Activated T-cell treated with anti-CD3 and anti-CD28 coated beads for 1 hour (primary cell): ENCODE results near the gene TAF5L.
"Not testable (repeated sequence)": the region's sequence is repeated elsewhere in the genome, so short reads cannot be mapped to it uniquely, and the experiment has no call there.

Experiments used
- DNase-seq: peaks from one replicate; pipeline ENCODE4 v3.0.0-alpha.2; 2020; ENCODE audit warnings: low read depth

Gene TAF5L

DNA sequence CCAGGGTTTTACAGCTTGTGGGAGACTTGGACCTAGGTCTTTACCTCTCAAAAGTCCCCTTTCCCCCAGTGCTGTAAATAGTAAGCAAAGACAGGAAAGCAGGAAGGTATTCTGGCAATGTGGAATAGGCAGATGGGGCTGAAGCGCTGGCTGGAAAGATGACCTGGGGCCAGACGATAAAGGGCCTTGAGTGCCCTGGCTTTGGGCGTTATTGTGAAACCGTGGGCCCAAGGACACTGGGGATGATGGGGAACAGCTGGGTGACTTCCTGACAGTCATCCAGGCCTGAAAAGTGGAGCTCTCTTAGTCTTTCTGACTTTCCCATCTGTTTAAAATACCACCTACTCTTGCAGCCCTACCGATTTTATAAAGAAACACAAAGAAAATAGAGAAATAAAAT, 16.5 kb upstream of the TAF5L start:
- no peak for DNase-seq

- no peak for DNase-seq
Measured at GRCh38 chr1:229641306-229641705, 15.4 kb upstream of the TAF5L start.

DNA sequence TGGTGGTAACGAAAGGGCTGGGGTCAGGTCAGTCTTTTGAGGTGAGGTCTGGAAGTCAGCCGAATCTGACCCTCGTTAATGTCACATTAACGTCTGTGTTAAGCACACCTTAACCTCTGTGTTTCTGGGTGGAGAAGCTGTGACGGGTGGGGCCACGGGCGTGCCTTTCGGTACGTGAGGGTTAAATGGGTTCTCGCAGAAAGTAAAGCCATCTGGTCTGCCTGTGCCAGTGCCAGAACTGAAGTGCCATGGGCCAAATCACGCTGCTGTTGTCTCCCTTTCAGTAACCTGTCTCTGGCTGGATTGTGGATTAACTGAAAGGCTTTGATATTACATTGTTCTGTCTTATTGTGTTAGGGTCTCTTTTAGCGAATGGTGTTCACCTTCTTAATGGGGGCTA, 14.5 kb upstream of the TAF5L start:
- DNase-seq: no peak

DNA sequence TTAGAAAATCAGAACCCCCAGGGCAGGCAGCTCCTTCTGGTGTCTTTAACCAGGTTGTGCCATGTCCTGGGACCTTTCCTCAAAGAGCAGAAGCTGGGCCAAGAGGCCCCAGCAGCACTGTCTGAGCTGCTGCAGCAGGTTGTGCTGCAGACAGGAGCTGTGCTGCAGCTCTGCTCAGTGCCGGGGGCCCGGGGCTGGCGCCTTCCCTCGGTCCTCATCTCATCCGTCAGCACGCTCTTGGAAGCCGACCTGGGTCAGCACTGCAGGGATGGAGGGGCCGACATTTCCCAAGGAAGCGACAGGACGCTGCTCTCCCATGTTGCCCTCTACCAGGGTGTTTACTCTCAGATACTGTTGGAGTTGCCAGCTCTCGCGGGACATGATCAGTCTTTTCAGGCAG, 11.8 kb upstream of the TAF5L start:
- no peak for DNase-seq

- DNase-seq: no peak
Measured at GRCh38 chr1:229636042-229636441, 10.1 kb upstream of the TAF5L start.

GRCh38 chr1:229631966-229632365, 6.0 kb upstream of the TAF5L start:
- DNase-seq: no peak

- no peak for DNase-seq
Measured at GRCh38 chr1:229631148-229631547, 5.2 kb upstream of the TAF5L start.

DNA sequence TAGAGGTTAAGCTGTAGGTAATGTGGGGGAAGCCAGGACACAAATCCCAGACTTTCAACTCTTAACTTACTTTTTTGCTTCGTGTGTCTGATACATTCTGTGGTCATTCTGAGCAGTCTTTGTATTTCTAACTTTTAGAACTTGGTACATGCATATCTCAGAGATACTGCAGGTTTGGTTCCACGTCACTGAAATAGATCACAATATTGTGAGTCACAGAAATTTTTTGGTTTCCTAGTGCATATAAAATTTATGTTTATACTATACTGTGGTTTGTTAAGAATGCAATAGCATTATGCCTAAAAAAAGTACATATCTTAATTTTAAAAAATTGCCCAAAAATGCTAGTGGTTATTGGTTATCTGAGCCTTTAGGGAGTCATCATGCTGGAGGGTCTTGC, 3.3 kb upstream of the TAF5L start:
- no peak for DNase-seq

GRCh38 chr1:229627003-229627402, 1.1 kb upstream of the TAF5L start:
- DNase-seq: no peak

DNA sequence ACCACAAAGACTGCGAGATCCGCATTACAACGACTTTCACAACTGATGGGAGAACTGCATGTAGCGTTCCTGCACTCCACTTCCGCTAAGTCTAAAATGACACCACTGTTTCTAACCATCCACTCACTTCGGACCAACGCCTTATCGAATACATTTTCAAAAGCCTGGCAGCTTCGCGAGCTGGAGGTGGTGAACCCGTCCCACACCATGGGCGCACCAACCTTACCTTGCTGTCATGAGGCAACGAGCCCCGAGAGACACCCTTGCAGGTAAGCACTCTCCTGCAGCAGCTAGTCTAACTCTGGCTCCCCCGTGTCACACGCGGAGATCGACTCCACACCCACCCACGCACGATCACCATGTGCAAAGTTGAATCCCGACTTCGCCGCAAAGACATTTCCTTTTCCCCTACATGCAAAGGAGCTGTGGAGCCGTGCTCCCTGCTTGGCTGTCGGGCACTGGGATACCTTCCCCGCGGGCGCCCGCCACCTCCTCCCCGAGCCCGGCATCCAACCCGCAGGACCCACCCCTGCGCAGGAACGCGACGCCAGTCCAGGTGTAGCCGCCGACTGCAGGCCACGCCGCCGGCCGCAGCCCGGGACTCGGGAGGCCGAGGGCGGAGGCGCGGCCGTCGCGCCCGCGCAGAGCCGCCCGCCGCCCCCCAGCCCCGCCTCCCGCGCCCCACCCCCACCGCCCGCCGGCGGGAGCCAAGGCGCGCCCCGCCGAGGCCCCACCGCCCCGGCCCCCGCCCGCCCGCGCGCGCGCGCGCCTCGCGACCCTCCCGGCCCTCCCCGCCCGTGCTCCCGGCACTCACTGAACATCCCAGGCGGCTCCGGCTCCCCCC, 629 bp downstream of the TAF5L start:
- peak; percentile 24 for DNase-seq

GRCh38 chr1:229624521-229625070, 1.3 kb downstream of the TAF5L start:
- DNase-seq: no peak

DNA sequence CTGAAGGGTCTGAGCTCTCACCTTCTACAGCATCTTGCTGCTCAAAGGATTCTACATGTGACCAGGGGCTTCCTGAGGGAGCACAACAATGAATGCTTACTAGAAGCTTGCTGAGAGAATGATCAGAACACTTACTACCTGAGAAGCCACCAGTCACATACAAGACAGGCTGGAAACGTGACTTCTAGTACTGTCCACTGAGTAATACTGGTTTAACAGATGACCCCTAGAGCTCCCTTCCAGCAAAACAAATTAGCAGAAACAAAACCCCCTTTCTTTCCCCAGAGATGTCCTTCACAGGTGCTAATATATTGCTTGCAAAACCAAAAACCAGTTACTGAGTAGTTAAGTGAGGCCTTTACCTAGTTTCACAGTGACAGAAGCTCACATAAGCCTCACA, 2.1 kb downstream of the TAF5L start:
- no peak for DNase-seq

DNA sequence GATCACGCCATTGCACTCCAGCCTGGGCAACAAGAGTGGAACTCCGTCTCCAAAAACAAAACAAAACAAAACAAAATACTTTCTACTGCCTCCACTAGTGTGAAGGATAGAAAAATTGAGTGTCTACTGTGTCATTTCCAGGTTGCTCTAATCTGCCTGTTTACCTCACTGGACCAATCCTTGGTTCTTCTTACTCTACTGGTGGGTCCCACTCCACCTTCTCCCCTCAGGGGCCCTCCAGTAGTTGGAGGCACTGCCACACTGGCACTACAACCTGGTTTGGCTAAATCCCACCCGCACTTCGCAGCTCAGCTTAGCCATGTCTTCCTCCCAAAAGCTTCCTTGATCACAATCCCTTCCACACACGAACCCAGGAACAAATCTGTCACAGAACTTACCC, 2.7 kb downstream of the TAF5L start:
- DNase-seq: no peak

GRCh38 chr1:229622641-229623120, 3.2 kb downstream of the TAF5L start:
- DNase-seq: not testable (repeated sequence)

- no peak for DNase-seq
Measured at GRCh38 chr1:229621663-229622062, 4.3 kb downstream of the TAF5L start.

DNA sequence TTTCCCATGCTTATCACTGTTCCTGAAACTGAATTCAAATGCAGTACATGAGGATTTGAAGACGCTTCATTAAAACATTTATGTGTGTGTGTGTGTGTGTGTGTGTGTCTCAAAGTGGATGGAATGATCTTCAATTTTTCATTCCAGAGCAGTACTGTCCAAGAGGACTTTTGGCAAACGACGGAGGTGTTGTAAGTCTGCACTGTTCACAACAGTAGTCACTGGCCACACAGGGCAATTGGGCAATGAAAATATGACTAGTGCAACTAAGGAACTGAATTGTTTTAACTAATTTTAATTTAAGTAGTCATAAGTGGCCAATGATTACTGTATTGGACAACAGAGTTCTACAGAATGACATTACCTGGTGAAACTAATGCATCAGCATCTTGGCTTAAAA, 5.0 kb downstream of the TAF5L start:
- DNase-seq: no peak

DNA sequence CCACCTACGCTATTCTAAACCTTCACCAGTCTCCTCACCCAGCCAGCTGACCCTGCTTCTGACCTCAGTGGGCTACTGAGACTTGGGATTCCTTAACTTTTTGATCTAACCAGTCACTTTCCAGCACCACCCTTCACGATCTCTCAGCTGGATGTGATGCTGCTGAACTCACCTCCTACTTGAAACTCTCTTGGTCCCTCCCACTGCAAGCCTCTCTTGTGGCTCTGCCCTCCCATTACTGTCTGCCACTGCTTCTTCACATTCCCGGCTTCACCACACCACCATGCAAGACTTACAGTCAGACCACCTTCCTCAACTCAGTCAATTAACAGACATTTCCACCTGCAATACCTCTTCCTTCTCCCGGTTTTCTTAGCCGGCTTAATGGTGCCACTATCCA, 6.3 kb downstream of the TAF5L start:
- DNase-seq: no peak

DNA sequence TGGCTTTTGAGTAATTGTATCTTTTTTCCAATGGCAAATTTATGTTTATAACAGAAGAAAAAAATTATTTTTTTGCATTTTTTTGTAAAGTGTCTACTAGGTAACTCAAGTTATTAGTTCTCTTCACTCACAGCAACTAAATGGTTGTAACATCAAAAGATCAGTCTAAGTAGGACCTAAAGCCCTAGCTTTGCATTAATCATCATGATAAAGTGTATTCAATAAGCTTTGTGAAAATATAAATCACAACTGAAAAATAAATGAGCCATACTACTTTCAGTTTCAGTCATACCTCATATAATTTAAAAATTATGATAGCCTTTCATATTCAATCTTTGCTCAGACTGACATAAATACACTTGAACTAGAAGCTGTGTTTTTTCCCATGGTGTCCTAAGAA, 6.9 kb downstream of the TAF5L start:
- no peak for DNase-seq

- DNase-seq: no peak
Measured at GRCh38 chr1:229617351-229618100, 8.4 kb downstream of the TAF5L start.

- no peak for DNase-seq
Measured at GRCh38 chr1:229614701-229615100, 11.2 kb downstream of the TAF5L start.

DNA sequence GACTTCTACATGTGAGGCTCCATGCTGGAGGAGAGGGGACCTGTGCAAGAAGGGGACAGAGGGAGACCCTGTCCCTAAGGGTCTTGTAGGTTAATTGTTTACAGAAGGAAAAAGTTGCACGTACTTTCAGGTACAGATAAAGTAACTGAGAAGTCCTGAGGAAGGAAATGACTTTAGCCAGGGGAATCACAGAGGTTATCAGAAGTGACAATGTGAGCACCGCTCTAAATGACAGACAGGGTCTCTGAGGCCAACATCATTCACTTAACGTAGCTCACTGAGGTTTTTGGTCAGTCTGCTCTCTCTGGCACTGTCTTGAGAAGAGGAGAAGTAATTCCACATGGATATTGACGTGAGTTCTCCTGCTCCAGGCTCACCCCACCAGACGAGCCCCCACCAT, 12.0 kb downstream of the TAF5L start:
- no peak for DNase-seq

DNA sequence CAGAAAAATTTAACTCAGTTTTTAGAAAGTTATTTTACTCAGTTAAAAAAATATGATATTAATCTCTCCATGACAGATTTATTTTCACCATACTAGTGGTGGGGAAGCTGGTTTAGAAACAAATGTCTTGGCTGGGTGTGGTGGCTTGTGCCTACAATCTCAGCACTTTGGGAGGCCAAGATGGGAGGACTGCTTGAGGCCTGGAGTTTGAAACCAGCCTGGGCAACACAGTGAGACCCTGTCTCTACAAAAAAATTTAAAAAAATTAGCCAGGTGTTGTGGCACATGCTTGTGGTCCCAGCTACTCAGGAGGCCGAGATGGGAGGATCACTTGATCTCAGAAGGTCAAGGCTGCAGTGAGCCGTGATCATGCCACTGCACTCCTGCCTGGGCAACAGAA, 17.3 kb downstream of the TAF5L start:
- no peak for DNase-seq

- DNase-seq: no peak
Measured at GRCh38 chr1:229607370-229607769, 18.6 kb downstream of the TAF5L start.
